ENCODE data around the gene MTSS2. TPM values are rescaled to one million over a fixed set of nuclear protein-coding genes. Genes with fewer than 3 reads are reported as not detected.

Gene MTSS2
- total RNA-seq, 1 donor from 2014 or later: 92.2 TPM

DNA sequence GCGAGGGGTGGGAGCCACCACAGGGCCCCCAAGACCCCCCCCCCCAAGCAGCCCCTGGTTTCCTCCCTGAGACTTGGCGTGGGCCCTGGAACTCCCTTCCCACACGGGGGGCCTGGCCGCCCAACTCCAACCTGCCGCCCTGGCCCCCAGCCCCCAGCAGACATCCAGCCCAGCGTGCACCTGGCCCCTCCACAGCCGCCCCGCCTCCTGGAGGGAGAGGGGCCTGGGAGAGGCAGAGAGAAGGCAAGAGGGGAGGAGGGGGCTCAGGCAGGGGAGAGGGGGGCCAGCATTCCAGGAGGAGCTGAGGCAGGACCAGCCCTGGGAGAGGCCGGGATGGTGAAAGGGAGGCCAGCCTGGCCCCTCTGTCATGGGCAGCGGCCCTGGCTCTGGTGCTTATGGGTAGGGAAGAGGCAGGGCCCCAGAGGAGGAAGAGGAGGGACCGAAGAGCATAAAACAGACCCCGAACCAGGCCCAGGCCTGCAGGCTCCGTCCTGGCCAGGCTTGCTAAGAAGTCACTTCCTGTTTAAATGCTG, 22.8 kb downstream of the MTSS2 start:
- TF ChIP-seq, protein P1, sequence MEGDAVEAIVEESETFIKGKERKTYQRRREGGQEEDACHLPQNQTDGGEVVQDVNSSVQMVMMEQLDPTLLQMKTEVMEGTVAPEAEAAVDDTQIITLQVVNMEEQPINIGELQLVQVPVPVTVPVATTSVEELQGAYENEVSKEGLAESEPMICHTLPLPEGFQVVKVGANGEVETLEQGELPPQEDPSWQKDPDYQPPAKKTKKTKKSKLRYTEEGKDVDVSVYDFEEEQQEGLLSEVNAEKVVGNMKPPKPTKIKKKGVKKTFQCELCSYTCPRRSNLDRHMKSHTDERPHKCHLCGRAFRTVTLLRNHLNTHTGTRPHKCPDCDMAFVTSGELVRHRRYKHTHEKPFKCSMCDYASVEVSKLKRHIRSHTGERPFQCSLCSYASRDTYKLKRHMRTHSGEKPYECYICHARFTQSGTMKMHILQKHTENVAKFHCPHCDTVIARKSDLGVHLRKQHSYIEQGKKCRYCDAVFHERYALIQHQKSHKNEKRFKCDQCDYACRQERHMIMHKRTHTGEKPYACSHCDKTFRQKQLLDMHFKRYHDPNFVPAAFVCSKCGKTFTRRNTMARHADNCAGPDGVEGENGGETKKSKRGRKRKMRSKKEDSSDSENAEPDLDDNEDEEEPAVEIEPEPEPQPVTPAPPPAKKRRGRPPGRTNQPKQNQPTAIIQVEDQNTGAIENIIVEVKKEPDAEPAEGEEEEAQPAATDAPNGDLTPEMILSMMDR (conservative IDR thresholded peaks at IDR 0.05): no peak
- H3K4me1 Mint-ChIP-seq (ENCODE audit: unreplicated experiment): no peaks in the 10 kb centered on the region
- H3K36me3 Mint-ChIP-seq: peaks cover 9% of the 10 kb centered on the region
- DNase-seq (ENCODE audit: extremely low spot score, unreplicated experiment): no peak
- H3K9me3 Mint-ChIP-seq: no peaks in the 10 kb centered on the region
- no peak overlapping the region for H3K27ac Mint-ChIP-seq
- H3K27me3 Mint-ChIP-seq: no peaks in the 10 kb centered on the region
- H3K4me3 Mint-ChIP-seq: no peak overlapping the region

DNA sequence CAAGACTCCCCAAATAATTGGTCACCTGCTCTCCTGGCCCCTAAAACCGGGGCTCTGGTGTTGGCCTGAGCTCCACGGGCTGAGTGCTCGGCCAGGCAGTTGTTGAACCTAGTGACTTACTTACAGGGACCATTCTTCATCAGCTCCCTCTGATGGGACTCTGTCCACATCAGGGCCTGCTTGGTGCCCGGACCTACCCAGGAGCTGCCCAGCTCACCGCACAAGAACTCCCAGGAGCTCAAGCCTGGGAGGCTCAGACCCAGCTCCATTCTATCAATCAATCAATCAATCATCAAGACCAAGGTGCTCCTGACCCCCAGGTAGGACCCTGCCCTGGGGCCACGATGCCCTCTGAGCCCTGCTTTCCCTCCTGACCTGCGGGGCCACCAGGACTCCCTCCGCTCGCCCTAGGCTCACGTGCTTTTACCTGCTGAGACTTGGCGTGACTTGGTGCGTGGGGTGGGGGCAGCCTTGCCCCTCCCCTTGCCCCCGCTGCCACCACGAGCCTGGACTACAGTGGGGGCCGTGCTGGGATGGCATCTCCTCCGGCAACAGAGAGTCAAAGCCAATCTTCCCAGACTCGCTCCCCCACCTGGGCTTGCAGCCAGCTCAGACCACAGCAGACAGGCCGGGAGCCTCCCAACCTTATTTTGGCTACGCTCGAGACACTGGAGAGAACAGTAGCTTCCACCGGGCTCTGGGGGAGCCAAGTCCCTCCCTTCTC, 23.8 kb downstream of the MTSS2 start:
- Mint-ChIP-seq H3K27me3 (no peaks in the 10 kb centered on the region), H3K4me3 (no peak overlapping the region), H3K27ac (no peak overlapping the region), H3K9me3 (no peaks in the 10 kb centered on the region), H3K4me1 (ENCODE audit: unreplicated experiment) (no peaks in the 10 kb centered on the region), H3K36me3 (peaks cover 9% of the 10 kb centered on the region)
- DNase-seq (ENCODE audit: extremely low spot score, unreplicated experiment): no peak
- TF ChIP-seq, protein P1 (conservative IDR thresholded peaks at IDR 0.05): no peak

DNA sequence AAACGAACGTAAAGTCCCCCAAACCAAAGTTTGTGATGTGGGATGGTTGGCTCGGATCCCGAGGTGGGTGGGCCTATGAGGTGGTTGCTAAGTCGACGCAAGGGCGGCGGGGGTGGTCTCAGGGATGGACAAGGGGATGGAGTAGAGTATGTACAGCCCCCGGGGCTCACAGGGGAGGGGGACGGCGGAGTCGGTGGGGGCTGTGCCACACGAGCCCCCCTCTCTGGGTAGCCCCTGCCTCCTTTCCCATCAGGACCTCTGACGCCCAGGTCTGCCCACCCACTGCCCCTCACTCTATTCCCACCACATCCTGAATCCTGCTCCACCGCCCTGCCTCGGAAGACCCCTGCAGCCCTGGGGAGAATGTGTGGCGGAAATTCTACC, 24.3 kb downstream of the MTSS2 start:
- Mint-ChIP-seq H3K27ac (no peak overlapping the region), H3K4me1 (ENCODE audit: unreplicated experiment) (no peaks in the 10 kb centered on the region), H3K36me3 (peaks cover 6% of the 10 kb centered on the region), H3K27me3 (no peaks in the 10 kb centered on the region), H3K9me3 (no peaks in the 10 kb centered on the region), H3K4me3 (no peak overlapping the region)
- DNase-seq (ENCODE audit: extremely low spot score, unreplicated experiment): no peak
- TF ChIP-seq, protein P1 (conservative IDR thresholded peaks at IDR 0.05): no peak

DNA sequence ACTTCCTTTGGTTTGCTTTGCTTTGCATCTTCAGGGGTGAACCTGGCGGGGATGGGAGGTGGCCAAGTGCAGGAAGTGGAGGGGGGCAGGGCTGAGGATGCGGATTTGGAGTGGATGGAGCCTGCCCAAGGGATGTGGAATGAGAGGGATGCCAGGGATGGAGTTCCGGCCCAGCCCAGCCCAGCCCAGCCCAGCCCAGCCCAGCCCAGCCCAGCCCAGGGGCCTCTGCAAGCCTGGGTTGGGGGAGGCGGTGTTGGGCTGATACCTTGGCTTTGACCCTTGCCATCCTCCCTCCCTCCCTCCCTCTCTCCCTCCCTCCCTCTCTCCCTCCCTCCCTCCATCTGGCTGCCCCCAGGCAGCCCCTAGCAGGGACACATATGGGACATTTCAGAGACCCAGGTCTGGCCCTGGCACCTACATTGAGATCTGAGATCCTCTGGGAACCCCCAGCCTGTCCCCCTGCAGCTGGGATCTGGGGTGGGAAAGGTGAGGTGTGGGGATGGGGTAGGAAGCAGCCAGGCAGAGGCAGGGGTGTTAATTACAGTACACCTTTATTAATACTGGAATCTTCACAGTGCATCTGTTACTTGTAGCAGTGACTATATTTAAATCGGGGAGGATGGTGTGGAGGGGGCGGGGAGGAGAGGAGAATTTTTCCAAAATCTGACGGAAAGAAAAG, 25.0 kb downstream of the MTSS2 start:
- no peak overlapping the region for H3K27ac Mint-ChIP-seq

DNA sequence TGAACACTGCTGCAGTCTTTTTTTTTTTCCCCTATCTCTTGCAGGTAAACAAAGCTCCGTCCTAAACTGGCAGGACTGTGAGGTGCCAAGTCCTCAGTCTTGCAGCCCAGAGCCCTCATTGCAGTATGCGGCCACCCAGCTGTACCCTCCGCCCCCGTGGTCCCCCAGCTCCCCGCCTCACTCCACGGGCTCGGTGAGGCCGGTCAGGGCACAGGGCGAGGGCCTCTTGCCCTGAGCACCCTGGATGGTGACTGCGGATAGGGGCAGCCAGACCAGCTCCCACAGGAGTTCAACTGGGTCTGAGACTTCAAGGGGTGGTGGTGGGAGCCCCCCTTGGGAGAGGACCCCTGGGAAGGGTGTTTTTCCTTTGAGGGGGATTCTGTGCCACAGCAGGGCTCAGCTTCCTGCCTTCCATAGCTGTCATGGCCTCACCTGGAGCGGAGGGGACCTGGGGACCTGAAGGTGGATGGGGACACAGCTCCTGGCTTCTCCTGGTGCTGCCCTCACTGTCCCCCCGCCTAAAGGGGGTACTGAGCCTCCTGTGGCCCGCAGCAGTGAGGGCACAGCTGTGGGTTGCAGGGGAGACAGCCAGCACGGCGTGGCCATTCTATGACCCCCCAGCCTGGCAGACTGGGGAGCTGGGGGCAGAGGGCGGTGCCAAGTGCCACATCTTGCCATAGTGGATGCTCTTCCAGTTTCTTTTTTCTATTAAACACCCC, 25.7 kb downstream of the MTSS2 start:
- TF ChIP-seq, protein P1 (conservative IDR thresholded peaks at IDR 0.05): no peak
- H3K36me3 Mint-ChIP-seq: no peaks in the 10 kb centered on the region
- H3K9me3 Mint-ChIP-seq: no peaks in the 10 kb centered on the region
- H3K27ac Mint-ChIP-seq: no peak overlapping the region
- no peaks in the 10 kb centered on the region for H3K27me3 Mint-ChIP-seq
- no peaks in the 10 kb centered on the region for H3K4me1 Mint-ChIP-seq (ENCODE audit: unreplicated experiment)
- no peak for DNase-seq (ENCODE audit: extremely low spot score, unreplicated experiment)
- no peak overlapping the region for H3K4me3 Mint-ChIP-seq

More for the DNA sequence above, 25.0 kb downstream of the MTSS2 start:
- H3K27me3 Mint-ChIP-seq: no peaks in the 10 kb centered on the region
- no peak for DNase-seq (ENCODE audit: extremely low spot score, unreplicated experiment)
- no peaks in the 10 kb centered on the region for H3K9me3 Mint-ChIP-seq
- H3K36me3 Mint-ChIP-seq: peaks cover 1% of the 10 kb centered on the region
- TF ChIP-seq, protein P1 (conservative IDR thresholded peaks at IDR 0.05): no peak
- H3K4me1 Mint-ChIP-seq (ENCODE audit: unreplicated experiment): no peaks in the 10 kb centered on the region
- no peak overlapping the region for H3K4me3 Mint-ChIP-seq
